ENCODE results near the gene CUL4A.

CUL4A gene

GRCh38 chr13:113288880-113289279 lies 79.5 kb downstream of the CUL4A start:
- H3K27ac ChIP-seq (ENCODE audit: low read length), result no peak overlapping the region
- H3K4me3 ChIP-seq (ENCODE audit: low read length), result no peak overlapping the region
- no peak for TF ChIP-seq CTCF (IDR thresholded peaks at IDR 0.05; ENCODE audit: low read depth, low read length)
- no peak for TF ChIP-seq EZH2phosphoT487 (IDR thresholded peaks at IDR 0.05; ENCODE audit: low read depth)
- no peaks in the 10 kb centered on the region for H3K36me3 ChIP-seq (replicated peaks; ENCODE audit: low read depth, low read length)
- no peaks in the 10 kb centered on the region for H3K79me2 ChIP-seq (ENCODE audit: low read length)
- peaks cover 14% of the 10 kb centered on the region for H3K4me1 ChIP-seq (ENCODE audit: low read length)
- H3K9me3 ChIP-seq (ENCODE audit: insufficient read depth, low read length), result 0 out of 2 replicates have a peak, but pooled peaks cover 6% of the 10 kb centered on the region
- peaks cover 73% of the 10 kb centered on the region for H3K27me3 ChIP-seq (ENCODE audit: low read depth, low read length)
- H3K4me2 ChIP-seq (ENCODE audit: low read length), result no peak overlapping the region
- H3K9ac ChIP-seq (ENCODE audit: low read length), result no peak overlapping the region
- H4K20me1 ChIP-seq (ENCODE audit: insufficient read depth, low read length), result no peaks in the 10 kb centered on the region
- no peak overlapping the region for H2AFZ ChIP-seq (ENCODE audit: low read depth, low read length)

GRCh38 chr13:113291129-113291528 lies 81.7 kb downstream of the CUL4A start:
- no peaks in the 10 kb centered on the region for H3K4me1 ChIP-seq (ENCODE audit: low read length)
- no peak overlapping the region for H2AFZ ChIP-seq (ENCODE audit: low read depth, low read length)
- no peak overlapping the region for H3K4me3 ChIP-seq (ENCODE audit: low read length)
- H3K27me3 ChIP-seq (ENCODE audit: low read depth, low read length), result peaks cover 66% of the 10 kb centered on the region
- TF ChIP-seq CTCF (IDR thresholded peaks at IDR 0.05; ENCODE audit: low read depth, low read length) (no peak), EZH2phosphoT487 (IDR thresholded peaks at IDR 0.05; ENCODE audit: low read depth) (no peak)
- H3K4me2 ChIP-seq (ENCODE audit: low read length), result no peak overlapping the region
- no peaks in the 10 kb centered on the region for H3K36me3 ChIP-seq (replicated peaks; ENCODE audit: low read depth, low read length)
- H3K79me2 ChIP-seq (ENCODE audit: low read length), result no peaks in the 10 kb centered on the region
- H3K9ac ChIP-seq (ENCODE audit: low read length), result no peak overlapping the region
- 0 out of 2 replicates have a peak, but pooled peaks cover 6% of the 10 kb centered on the region for H3K9me3 ChIP-seq (ENCODE audit: insufficient read depth, low read length)
- no peaks in the 10 kb centered on the region for H4K20me1 ChIP-seq (ENCODE audit: insufficient read depth, low read length)
- H3K27ac ChIP-seq (ENCODE audit: low read length), result no peak overlapping the region

- H3K4me1 ChIP-seq (ENCODE audit: low read length), result peaks cover 5% of the 10 kb centered on the region; the same call in 1 of the 2 replicates
- H3K9me3 ChIP-seq (ENCODE audit: insufficient read depth, low read length), result 0 out of 2 replicates have a peak, but pooled peaks cover 6% of the 10 kb centered on the region
- TF ChIP-seq EZH2phosphoT487 (IDR thresholded peaks at IDR 0.05; ENCODE audit: low read depth), result no peak
- H3K4me2 ChIP-seq (ENCODE audit: low read length), result peak overlapping the region; percentile 10; the same call in 1 of the 2 replicates
- H4K20me1 ChIP-seq (ENCODE audit: insufficient read depth, low read length), result no peaks in the 10 kb centered on the region
- no peak overlapping the region for H2AFZ ChIP-seq (ENCODE audit: low read depth, low read length)
- peak overlapping the region; percentile 40; the same call in 1 of the 2 replicates for H3K4me3 ChIP-seq (ENCODE audit: low read length)
- no peak overlapping the region for H3K27ac ChIP-seq (ENCODE audit: low read length)
- peaks cover 2% of the 10 kb centered on the region; the same call in 1 of the 2 replicates for H3K79me2 ChIP-seq (ENCODE audit: low read length)
- H3K27me3 ChIP-seq (ENCODE audit: low read depth, low read length), result peaks cover 59% of the 10 kb centered on the region
- no peak overlapping the region for H3K9ac ChIP-seq (ENCODE audit: low read length)
- no peaks in the 10 kb centered on the region for H3K36me3 ChIP-seq (replicated peaks; ENCODE audit: low read depth, low read length)
Observed at GRCh38 chr13:113292021-113292862, 82.8 kb downstream of the CUL4A start.

- no peaks in the 10 kb centered on the region for H3K9me3 ChIP-seq (ENCODE audit: insufficient read depth, low read length)
- peaks cover 16% of the 10 kb centered on the region for H3K79me2 ChIP-seq (ENCODE audit: low read length)
- TF ChIP-seq CTCF (IDR thresholded peaks at IDR 0.05; ENCODE audit: low read depth, low read length) (no peak), EZH2phosphoT487 (IDR thresholded peaks at IDR 0.05; ENCODE audit: low read depth) (no peak)
- no peak overlapping the region for H3K27ac ChIP-seq (ENCODE audit: low read length)
- H3K4me1 ChIP-seq (ENCODE audit: low read length), result peaks cover 14% of the 10 kb centered on the region
- no peaks in the 10 kb centered on the region for H3K36me3 ChIP-seq (replicated peaks; ENCODE audit: low read depth, low read length)
- H3K4me3 ChIP-seq (ENCODE audit: low read length), result no peak overlapping the region
- H3K9ac ChIP-seq (ENCODE audit: low read length), result no peak overlapping the region
- H3K27me3 ChIP-seq (ENCODE audit: low read depth, low read length), result peaks cover 47% of the 10 kb centered on the region
- H2AFZ ChIP-seq (ENCODE audit: low read depth, low read length), result no peak overlapping the region
- H4K20me1 ChIP-seq (ENCODE audit: insufficient read depth, low read length), result no peaks in the 10 kb centered on the region
- no peak overlapping the region for H3K4me2 ChIP-seq (ENCODE audit: low read length)
Observed at GRCh38 chr13:113293686-113294085, 84.3 kb downstream of the CUL4A start.

All from OCI-LY3 (cell line).